ENCODE measurements around the gene LONP1.

DNA sequence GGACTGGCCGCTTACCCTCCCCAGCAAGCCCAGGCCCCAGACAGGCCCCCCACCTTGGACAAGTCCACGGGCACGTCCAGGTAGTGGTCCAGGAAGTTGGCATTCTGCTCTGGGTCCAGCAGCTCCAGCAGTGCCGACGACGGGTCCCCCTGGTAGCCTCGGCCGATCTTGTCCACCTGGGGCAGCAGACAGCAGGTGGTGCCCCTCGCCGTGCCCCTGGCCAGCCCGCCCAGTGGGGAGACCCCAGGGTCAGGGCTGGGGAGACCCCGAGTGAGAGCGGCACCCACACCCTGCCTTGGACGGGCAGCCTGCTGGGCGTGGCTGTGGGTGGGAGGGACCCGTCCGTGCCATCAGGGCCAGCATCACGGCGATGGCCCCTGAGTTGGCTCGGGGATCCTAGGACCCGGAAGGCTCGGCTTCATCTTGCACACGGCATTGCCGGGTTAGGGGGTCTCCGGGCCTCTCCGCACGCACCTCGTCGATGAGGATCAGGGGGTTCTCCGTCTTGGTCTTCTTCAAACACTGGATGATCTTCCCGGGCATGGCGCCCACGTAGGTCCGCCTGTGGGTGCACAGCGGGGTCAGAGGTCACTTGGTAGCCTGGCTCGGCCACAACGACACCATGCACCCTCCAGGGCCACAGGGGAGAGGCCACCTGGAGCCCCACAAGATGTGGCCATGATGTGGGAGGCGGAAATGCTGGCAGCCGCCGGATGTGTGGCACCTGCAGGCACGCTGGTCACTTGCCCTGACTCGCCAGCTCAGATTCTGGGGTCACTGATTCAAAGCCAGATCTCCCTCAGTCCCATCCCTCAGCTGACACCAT lies 23.5 kb downstream of the LONP1 start:
- TF ChIP-seq SMC3 (IDR thresholded peaks at IDR 0.05; ENCODE audit: low read depth, low read length): no peak
- TF ChIP-seq TAF1 (IDR thresholded peaks at IDR 0.05; ENCODE audit: borderline replicate concordance, low read depth, low read length): no peak
- TF ChIP-seq ELF1 (IDR thresholded peaks at IDR 0.05): no peak
